Calu3 (cell line): Measurements from ENCODE around the gene KCNIP4. TPM values are rescaled to one million over a fixed set of nuclear protein-coding genes. Genes with fewer than 3 reads are reported as not detected.

Source experiments
- BruUV-seq: library from RNA; stranded (reverse); fragments of 400-500 nt; replicated peaks from 2 replicates; lab custom pipeline; 2021; lab: Mats Ljungman, UMichigan
- CTCF ChIA-PET: fragments of 300-600 bp; sonication (Branson Sonifier 250); formaldehyde crosslinking; loops from one replicate; lab custom pipeline; 2022; ENCODE audit warnings: antibody characterized with exemption; lab: Charles Lee
- DNase-seq: peaks from one replicate; pipeline ENCODE4 v3.0.0; 2022
- H3K27ac Mint-ChIP-seq: one replicate; pipeline ENCODE4 v1.8.0; 2022; ENCODE audit warnings: mixed read lengths; ENCODE audit not compliant: unreplicated experiment
- H3K27me3 Mint-ChIP-seq: one replicate; pipeline ENCODE4 v1.8.0; 2022; ENCODE audit warnings: mixed read lengths; ENCODE audit not compliant: unreplicated experiment
- H3K36me3 Mint-ChIP-seq: one replicate; pipeline ENCODE4 v1.8.0; 2022; ENCODE audit warnings: mild to moderate bottlenecking, moderate library complexity, mixed read lengths; ENCODE audit not compliant: insufficient read depth, unreplicated experiment
- H3K4me1 Mint-ChIP-seq: one replicate; pipeline ENCODE4 v1.8.0; 2022; ENCODE audit warnings: mild to moderate bottlenecking, low read depth, mixed read lengths; ENCODE audit not compliant: unreplicated experiment
- H3K4me3 Mint-ChIP-seq: one replicate; pipeline ENCODE4 v1.8.0; 2022; ENCODE audit warnings: mild to moderate bottlenecking, low read depth, moderate library complexity, mixed read lengths; ENCODE audit not compliant: unreplicated experiment
- H3K9me3 Mint-ChIP-seq: one replicate; pipeline ENCODE4 v1.8.0; 2022; ENCODE audit warnings: low read depth, mixed read lengths; ENCODE audit not compliant: unreplicated experiment
- CTCF ChIP-seq: fragments of 200-600 bp; IDR thresholded peaks from one replicate; pipeline ENCODE4 v1.8.0; 2022; ENCODE audit warnings: antibody characterized with exemption; ENCODE audit not compliant: unreplicated experiment
- intact Hi-C: fragments of 100-400 bp; cut with micrococcal nuclease; formaldehyde crosslinking; loops from one replicate; pipeline ENCODE4 v1.10.0; 2022; ENCODE audit not compliant: unreplicated experiment
- microRNA-seq: library from miRNA; unstranded; fragments of <30 nt; microRNA quantifications from one replicate; pipeline ENCODE4 v1.2.0, GENCODE V29; 2022
- total RNA-seq: library from RNA; stranded (reverse); gene quantifications from 2 replicates; pipeline ENCODE4 v1.2.3, GENCODE V29; 2022

KCNIP4 gene
- total RNA-seq, 1 experiment from 2014 or later = not detected

GRCh38 chr4:20681271-20681670, 1267.3 kb downstream of the KCNIP4 start:
- no TSS peak for BruUV-seq
- Mint-ChIP-seq H3K4me3 (no peak overlapping the region), H3K9me3 (no peaks in the 10 kb centered on the region), H3K27me3 (peaks cover 28% of the 10 kb centered on the region), H3K36me3 (no peaks in the 10 kb centered on the region), H3K27ac (no peak overlapping the region), H3K4me1 (no peaks in the 10 kb centered on the region)
- intact Hi-C loops = no loop called here
- DNase-seq = no peak
- TF ChIP-seq CTCF = no peak
- CTCF ChIA-PET = no interaction called here

- CTCF ChIA-PET = no interaction called here
- Mint-ChIP-seq H3K36me3 (no peaks in the 10 kb centered on the region), H3K27me3 (peaks cover 28% of the 10 kb centered on the region), H3K4me1 (no peaks in the 10 kb centered on the region), H3K9me3 (no peaks in the 10 kb centered on the region), H3K27ac (no peak overlapping the region), H3K4me3 (no peak overlapping the region)
- DNase-seq = no peak
- intact Hi-C loops = no loop called here
- BruUV-seq = no TSS peak
- no peak for TF ChIP-seq CTCF
These were observed 1267.8 kb downstream of the KCNIP4 start for GRCh38 chr4:20680736-20681135.

- Mint-ChIP-seq H3K27me3 (peaks cover 28% of the 10 kb centered on the region), H3K4me3 (no peak overlapping the region), H3K27ac (no peak overlapping the region), H3K4me1 (no peaks in the 10 kb centered on the region), H3K9me3 (no peaks in the 10 kb centered on the region), H3K36me3 (no peaks in the 10 kb centered on the region)
- CTCF ChIA-PET = no interaction called here
- TF ChIP-seq CTCF = no peak
- BruUV-seq = no TSS peak
- intact Hi-C loops = no loop called here
- no peak for DNase-seq
These were observed 1268.6 kb downstream of the KCNIP4 start for GRCh38 chr4:20679951-20680350.

Small RNAs within 50 kb of the gene (microRNA-seq; reads per million reads assigned to microRNA genes)
- not detected for gene MIR7978
